Measurements from ENCODE around the gene TOR2A.
A peak's percentile ranks its signal among the peaks of the same experiment; 100 is the strongest.
"Not testable (repeated sequence)": the region's sequence is repeated elsewhere in the genome, so short reads cannot be mapped to it uniquely, and the experiment has no call there.

The TOR2A gene

DNA sequence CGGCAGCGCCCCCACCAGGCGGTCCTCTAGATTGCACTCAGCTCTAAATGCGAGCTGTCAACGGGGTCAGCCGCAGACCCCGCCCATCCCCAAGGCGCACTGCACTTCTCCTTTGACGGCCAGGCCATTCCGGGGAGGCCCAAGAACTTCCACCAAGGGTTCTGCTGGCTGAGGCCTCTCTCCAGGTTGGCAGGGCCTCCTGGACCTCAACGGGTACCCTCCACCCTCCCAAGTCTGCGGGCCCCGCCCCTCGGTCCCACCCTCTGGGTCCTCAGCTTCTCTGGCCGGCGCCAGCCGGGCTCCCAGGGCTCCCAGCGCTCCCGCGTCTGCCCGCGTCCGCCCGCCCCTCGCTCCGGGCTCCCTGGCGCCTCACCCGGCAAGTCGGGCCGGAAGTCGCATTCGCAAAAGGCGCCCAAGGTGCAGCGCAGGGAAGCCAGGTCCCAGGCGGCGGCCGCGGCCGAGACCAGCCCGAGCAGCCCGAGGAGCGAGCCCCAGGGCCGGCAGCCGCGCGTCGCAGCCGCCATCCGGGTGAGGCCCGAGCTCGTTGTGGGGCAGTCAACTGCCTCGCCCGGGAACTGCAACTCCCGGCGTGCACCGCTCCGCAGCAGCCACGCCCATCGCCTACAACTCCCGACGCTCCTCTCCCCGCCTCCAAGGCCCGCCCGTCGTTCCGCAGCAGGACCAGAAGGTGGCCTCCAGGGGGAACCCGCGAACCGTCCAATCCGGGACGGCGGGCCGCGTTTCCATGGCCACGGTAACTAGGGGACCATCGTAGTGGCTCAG lies at the start of gene TOR2A:
Gene TOR2A, minus strand, starts transcription at position 548 of the 783 bp plus-strand sequence. Its CDS starts 24 bp downstream, at position 524.
- peak; percentile 95 for DNase-seq (ENCODE audit: low spot score)

DNA sequence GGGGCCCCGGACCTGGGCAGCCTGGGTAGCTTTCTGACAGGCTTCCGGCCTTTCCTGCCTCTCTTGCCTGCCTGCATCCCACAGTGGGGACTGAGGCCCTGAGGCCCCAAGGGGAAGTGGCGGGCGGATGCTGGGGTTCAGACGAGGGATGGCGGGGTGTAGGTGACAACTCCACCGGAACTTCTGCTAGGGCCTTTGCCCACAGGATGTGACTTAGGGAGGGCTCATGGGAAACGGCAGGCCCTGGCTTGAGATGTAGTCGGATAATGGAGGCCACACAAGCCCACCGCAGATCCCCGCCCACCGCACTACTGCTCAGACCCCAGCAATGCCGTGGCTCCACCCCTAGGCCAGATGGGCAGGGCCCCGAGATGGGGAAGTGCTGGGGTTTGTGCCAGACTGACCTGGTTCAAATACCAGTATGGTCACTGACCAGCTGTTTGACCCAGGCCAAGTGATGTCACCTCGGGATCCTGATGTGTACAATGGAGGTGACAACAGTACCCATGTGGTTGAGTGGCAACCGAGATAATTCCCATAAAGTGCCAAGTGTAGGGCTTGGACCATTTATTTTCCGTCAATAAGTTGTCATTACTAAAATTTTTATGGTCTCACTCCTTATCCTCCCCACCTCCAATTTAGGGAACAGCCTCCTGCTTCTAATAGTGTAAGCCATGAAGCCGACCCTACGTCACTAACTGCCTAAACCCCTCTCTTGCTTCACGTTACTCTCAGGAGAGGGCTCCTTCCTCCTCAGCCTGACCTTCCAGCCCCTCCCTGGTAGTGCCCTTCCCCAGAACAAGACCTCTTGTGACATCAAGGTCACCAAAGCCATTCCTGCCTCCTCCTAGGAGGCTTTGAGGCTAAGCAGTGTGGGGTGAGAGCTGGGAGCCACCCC lies 48.3 kb upstream of the TOR2A start:
- DNase-seq (ENCODE audit: low spot score), result peak; percentile 38

DNA sequence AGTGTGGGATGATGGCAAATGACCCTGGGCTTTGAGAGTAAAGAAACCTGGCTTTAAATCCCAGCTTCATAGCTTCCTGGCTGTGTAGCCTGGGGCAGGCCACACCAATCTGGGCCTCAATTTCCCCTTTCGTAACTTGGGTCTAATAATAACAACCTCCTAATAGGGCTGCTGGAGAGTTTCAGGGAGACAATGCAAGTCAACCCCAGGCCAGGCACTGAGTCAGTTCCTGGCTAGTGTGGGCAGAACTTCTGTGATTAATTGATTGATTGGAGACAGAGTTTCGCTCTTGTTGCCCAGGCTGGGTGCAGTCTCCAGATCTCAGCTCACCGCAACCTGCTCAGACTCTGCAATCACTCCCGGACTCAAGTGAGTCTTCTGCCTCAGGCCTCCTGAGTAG lies 46.7 kb upstream of the TOR2A start:
- DNase-seq (ENCODE audit: low spot score), result no peak

DNA sequence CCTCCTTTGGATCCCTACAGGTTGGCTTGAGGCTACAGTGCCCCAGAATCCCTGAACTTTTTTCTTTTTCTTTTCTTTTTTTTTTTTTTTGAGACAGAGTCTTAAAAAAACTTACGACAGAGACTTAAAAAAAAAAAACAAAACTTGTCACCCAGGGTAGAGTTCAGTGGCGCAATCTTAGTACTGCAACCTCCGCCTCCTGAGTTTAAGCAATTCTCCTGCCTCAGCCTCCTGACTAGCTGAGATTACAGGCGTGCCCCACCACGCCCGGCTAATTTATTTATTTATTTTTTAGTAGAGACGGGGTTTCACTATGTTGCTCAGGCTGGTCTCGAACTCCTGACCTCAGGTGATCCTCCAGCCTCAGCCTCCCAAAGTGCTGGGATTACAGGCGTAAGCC lies 45.8 kb upstream of the TOR2A start:
- DNase-seq (ENCODE audit: low spot score), result not testable (repeated sequence)

DNA sequence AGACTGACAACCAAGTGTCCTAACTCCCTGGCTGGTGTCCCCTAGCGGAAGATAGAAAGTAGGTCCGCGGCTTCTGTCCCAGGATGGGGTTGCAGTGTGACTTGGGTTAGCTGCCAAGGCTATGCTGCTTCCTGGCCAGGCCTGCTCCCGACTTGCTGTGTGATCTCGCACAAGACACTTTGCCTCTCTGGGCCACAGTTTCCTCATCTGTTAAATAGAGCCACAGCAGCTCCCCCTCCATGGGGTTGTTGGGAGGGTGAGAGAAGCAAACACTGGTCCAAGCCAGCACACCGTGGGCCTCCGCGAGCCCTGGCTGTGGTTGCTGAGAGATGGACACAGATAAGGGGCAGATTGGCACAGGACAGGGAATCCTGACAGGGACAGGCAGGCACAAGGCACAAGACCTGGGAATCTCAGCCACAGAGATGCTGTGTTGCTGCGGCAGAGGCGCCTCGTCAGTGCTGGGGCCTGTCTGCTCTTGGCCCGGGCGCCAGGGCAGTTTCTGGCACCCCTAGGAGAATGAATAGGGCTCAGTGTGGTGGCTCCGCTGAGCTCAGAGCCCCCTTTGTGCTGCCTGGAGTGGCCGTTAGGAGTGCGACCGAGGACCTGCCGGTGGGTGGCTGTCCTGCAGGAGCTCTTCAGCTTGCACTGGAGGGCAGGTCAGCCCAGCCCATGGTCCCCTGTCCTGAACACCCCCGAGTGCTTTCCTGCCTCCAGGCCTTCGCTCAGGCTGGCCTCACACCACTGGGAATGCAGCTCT lies 45.2 kb upstream of the TOR2A start:
- peak; percentile 82 for DNase-seq (ENCODE audit: low spot score)

DNA sequence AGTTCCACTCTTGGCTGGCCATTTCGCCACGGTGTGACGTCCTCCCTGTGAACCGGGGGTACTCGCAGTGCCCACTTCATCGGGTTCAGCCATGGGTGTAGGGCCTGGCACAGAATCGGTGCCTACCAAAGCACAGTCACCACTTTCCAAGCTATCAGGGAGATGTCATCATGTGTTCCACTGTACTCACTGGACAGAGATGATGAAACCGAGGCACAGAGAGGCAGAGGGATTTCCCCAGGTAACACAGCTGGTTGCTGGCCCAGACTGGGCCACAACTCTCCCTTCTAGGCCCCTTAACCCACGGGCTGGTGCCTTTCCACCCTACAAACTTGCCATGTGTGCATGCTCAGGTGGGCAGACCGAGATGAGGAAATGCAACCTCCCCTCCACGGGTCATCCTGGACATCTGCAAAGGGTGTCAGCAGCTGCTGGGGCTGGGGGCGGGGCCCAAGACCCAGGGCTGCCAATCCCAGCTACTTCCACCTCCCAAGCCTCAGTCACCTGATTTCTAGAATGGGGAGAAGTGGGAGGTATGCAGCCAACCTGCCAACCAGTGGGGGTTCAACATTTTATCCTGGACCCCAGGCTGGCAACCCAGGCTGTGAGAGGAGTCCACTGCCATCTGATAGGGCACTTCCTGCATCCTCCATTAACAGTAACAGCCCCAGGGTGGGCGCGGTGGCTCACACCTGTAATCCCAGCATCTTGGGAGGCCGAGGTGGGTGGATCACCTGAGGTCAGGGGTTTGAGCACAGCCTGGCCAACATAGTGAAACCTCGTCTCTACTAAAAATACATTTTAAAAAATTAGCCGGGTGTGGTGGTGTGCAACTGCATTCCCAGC lies 44.3 kb upstream of the TOR2A start:
- DNase-seq (ENCODE audit: low spot score), result peak; percentile 22

DNA sequence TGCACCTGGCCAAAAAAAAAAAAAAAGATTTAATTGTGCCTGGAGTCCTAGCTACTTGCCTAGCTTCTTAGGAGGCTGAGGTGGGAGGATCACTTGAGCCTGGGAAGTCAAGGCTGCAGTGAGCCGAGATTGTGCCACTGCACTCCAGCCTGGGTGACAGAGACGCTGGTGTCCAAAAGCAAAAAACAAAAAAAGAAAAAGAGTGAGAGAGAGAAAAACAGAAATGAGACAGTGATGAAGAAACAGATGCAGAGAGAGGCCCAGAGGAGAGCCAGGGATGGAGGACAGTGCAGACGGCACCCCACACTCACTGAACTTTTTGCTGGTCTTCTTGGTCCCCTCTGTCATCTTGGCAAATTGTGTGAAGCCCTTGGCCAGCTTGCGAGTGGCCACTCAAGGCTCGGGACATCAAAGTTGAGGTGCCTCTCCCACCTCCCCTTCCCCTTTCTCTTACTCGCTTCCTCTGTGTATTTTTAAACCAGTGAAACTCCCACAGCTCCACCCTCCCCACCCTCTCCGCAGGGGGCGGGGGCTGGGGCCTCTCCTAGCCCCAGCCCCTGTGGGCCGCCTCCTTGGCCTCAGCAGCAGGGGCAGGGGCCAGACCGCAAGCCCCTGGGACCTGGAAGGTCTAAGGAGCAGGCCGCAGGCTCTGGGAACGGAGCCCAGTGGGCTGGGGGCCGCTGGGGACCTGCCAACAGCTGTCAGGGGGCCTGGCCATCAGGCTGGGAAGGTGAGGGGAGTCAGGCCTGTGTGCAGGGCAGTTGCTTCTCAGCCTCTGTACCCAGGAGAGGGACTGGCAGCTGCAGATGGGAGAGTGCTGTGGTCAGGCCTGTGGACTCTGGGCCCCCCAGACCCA lies 43.4 kb upstream of the TOR2A start, which contains the start of gene SH2D3C:
Gene SH2D3C, minus strand, starts transcription at position 387 of the 856 bp plus-strand sequence. Its CDS starts 39 bp downstream, at position 348.
- DNase-seq (ENCODE audit: low spot score), result peak; percentile 62

DNA sequence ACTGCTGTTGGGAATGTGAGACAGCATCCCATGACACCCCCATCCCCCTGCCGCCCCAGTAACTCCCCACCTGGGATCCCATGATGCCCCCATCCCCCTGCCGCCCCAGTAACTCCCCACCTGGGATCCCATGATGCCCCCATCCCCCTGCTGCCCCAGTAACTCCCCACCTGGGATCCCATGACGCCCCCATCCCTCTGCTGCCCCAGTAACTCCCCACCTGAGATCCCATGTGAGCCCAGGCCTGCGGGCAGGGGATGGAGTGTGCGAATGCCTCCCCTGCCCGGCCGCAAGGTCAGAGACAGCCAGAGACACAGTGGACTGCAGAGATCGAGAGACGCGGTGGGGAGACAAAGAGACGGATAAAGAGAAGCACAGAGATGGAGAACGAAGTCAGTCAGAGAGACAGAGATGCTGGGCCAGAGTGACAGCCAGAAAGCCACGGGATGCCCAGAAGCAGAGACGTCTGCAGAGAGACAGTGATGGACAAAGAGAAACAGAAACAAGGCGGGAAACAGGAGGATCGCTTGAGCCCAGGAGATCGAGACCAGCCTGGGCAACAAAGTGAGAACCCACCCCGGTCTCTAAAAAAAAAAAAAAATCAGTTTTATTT lies 42.4 kb upstream of the TOR2A start:
- no peak for DNase-seq (ENCODE audit: low spot score)

DNA sequence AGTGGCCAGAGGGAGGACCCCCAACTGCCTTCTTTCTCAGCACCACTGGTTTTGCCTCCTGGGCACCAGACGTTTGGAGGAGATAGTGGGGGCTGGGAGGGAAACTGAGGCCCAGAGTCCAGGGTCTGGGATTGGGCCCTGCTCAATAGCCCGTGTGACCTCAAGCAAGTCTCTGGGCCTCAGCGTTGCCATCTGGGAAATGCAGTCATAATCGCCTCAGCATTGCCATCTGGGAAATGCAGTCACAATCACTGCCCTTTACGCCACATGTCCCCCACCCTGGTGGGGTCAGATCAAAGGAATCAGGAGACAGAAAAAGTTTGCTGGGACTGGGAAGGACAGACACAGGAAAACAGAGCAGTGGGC lies 41.8 kb upstream of the TOR2A start:
- no peak for DNase-seq (ENCODE audit: low spot score)

DNA sequence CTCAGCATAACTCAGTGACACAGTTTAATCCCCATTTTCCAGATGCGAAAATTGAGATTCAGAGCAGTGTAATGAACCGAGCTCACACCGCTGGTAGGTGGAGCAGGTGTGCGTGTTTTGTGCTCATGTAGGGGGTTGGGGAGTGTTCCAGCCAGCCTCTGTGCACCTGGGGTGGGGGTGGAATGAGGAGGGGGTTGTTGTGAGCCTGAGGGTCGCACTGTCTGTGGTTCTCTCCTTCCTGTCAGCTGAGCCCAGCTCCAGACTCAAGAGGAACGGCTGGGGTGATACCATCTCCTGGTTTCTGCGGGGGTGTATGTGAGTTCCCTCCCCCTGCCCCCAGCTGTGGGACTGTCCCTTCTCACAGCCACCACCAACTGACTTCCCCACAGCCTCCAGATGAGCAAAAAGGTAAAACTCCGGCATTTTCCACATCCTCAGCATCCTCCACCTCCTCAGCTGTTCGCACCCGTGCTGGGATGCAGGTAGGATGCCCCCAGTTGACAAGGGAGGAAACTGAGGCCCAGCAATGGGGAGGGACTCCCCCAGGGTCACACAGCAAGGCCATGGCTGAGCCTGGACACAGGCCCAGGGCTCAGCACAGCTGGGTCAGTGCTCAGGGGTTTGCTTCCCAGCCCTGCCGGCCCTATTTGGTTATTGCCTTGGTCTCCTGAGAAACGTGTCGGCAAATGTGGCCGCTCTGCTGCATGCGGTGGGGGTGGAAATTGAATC lies 41.3 kb upstream of the TOR2A start:
- DNase-seq (ENCODE audit: low spot score), result peak; percentile 43

DNA sequence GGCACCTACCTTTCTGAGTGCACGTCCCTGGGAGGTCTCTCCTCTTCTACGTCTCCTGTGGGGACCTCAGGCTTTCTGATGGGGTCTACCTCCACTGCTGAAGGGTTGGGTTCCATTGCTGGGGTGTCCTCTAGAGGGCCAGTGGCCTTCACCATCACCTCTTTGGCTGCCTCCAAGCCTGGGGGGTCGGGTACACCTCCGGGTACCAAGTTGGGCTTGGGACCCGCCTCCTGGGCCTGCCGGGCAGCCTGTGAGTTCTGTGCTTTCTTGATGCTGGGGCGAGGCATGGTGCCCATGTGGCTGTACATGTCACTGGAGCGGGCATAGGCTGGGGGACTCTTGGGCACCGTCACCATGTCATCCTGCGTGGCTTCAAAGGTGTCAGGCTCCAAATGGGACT lies 38.9 kb upstream of the TOR2A start:
- no peak for DNase-seq (ENCODE audit: low spot score)

DNA sequence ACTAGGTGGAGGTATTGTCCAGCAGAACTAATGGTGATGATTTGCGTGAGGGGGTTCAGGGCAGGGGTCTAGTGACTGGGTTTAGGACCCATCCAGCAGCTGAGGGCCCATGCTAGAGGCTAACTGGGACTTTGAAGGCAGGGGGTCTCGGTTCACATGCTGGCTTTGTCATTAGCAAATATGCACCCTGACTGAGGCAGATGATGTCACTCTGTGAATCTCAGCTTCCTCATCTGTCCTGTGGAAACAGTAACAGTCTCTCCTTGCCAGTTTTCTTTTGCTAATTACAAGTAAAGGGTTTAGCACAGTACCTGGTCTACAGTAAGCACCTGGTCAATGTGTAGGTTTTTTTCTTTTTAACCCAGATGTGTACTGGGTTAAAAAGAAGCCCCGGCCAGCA lies 38.2 kb upstream of the TOR2A start:
- no peak for DNase-seq (ENCODE audit: low spot score)

DNA sequence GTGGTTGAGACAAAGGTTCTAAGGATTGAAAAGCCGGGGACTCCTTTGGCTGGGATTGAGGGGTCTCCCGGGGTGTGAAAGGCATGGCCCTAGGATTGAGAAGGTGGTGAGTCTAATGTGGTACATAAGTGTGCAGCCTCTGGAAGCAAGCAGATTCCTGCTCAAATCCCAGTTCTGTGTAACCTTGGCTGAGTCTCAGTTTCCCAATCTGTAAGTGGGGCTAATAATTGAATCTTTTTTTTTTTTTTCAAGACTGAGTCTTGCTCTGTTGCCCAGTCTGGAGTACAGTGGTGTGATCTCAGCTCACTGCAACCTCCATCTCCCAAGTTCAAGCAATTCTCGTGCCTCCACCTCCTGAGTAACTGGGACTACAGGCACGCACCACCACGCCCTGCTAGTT lies 37.5 kb upstream of the TOR2A start:
- DNase-seq (ENCODE audit: low spot score), result no peak

DNA sequence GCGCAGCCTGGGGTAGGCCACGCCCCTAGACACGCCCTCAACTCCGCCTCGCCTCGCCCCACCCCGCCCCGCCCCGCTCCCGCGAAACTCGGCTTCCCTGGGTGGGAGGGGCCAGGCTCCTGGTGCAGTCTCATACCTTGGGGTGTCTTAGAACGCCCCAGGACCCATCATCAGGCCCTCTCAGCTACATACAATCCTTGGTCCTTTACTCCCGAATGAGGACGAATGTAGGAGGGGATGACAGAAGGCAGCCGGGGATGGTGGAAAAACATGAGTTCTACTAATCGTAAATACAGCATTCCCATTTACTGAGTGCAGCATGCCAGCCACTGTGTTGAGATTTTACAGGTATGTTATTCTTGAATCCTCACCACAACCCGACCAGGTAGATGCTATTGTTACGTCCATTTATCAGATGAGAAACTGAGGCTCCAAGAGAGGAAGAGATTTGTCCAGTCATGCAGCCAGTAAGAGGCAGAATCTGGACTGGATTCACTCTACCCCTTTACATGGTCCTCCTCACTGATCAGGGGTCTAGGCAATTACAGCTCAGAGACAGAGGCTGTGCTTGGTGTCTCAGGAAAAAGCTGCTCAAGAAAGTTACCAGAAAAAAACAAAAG lies 36.6 kb upstream of the TOR2A start:
- no peak for DNase-seq (ENCODE audit: low spot score)

DNA sequence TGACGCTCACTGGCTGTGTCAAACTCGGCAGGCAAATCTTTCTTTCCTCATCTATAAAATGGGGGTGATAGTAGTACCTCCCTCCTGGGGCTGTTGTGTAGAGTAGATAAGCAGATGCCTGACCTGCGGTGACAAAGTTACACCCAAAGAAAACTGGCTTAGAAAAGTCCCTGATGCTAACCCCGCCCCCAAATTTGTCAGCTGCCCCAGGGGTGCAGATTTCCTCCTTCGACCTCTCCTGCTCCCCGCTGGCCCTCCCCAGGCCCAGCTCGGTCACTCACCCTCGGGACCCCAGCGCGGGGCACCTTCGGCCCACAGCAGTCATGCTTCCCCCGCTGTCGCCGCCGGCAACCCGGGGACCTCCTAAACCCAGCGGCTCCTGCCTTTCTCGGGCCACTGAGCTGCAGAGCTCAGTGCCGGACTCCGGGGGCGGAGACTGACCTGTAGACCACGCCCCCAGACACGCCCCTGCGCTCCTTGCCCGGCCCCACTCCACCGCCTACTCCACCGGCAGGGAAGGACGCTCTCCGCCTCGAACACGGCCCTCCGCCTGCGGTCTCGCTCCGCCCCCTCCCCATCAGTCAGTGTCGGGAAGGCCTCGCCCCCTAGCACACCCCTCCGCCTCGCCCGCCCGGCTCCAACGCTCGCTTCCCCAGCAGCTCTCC lies 35.9 kb upstream of the TOR2A start:
- peak; percentile 86 for DNase-seq (ENCODE audit: low spot score)

DNA sequence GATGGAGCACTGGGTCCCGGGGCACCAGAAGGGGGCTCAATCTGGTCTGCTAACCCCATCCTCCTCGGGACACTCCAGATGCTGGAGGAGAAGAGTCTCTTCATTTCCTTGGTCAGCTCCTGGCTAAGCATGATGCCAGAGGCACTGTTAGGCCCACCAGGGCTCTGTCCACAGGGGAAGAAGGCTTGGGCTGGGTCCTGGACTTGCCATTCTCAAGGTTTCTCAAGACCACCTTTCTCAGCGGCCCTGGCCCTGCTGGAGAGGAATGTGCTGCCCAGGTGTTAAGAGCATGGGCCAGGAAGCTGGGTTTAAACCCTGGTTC lies 35.5 kb upstream of the TOR2A start:
- DNase-seq (ENCODE audit: low spot score), result no peak

DNA sequence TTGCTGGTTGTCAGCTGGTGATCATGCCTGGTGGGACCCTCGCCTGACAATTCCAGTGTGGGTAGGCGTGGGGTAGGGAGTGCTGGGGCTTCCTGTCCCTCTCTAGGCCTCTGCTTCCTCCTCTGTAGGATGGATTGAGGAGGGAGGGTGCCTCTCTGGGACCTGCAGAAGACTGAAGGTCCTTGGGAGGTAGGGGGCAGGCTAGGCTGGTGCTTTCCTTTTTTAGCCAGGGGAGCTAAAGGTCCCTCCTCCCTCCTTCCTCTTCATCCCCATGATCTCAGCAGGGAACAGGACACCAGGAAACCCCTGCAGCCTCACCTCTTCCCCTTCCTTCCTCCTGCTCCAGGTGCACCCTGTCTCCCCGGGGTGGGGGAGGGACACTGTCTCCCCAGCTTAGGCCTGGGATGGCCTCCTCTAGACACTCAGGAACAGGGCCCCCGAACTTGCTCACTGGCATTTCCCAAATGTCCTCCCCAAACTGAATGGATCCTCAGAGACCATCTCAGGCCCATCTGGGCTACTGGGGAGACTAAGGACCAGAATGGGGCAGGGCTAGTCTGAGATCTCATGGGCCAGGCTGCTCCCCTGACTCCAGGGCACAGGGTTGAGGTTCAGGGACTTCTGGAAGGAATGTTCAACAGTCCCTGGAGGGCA lies 35.0 kb upstream of the TOR2A start:
- no peak for DNase-seq (ENCODE audit: low spot score)

DNA sequence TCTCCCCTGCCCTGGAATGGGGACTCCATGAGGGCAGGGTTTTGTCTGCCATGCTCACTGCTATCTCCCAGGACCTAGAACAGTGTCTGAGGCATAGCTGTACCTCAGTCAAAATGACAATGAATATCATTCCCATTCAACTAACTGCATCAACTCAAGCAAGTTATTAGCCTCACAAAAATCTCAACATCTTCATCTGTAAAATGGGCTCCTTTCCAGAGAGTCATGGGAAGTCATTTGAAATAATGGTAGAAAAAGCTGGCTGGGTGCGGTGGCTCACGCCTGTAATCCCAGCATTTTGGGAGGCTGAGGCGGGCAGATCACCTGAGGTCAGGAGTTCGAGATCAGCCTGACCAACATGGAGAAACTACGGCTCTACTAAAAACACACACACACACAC lies 34.0 kb upstream of the TOR2A start:
- no peak for DNase-seq (ENCODE audit: low spot score)

All from pons (tissue), 1 donor.